GM19372 (cell line): ENCODE data around the gene DMAP1.

Experiments used
- ATAC-seq: cut with Tn5 transposase; IDR thresholded peaks from one replicate; pipeline ENCODE4 v1.9.1; 2021; ENCODE audit warnings: mild to moderate bottlenecking, low read depth, moderate library complexity; ENCODE audit not compliant: unreplicated experiment

The DMAP1 gene

GRCh38 chr1:44251989-44252671 is 38.9 kb downstream of the DMAP1 start:
- no peak for ATAC-seq

- ATAC-seq: no peak
Measured at GRCh38 chr1:44254392-44254910, 41.2 kb downstream of the DMAP1 start.

- ATAC-seq: no peak
Measured at GRCh38 chr1:44256762-44257554, 43.7 kb downstream of the DMAP1 start.

DNA sequence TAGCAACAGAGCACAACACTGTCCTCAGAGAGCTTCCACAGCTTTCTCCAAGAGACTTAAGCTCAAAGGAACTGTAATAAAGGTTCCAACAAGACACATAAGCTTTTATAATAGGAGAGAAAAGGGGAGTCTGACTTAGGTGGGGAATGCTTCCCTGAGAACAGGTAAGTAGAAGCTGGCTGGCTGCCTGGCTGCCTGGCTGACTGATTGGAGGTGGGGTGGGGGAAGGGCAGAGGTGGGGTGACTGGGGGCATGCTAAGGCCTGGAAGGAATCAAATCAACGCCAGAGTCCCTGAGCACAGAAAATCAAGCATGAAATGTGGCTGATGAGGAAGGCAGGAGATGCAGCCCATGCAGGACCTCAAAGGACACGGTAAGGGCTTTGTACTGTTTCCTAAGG is 45.8 kb downstream of the DMAP1 start:
- ATAC-seq: no peak

DNA sequence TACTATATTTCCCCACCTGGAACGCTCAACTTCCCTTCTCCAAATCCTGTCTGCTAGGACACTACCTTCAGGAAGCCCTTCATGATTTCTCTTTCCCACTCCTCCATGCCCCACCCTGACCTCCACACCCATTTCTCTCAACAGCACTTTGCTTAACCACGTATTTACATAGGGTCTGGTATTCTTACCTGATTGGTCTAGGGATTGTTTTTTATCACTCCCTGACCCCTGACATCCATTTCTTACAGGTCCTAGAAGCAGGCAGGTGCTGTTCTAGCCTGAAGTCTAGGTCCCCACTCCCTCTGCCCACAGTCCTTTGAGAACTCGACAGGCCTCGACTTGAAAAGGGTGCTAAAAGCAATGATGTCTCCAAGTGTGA is 47.5 kb downstream of the DMAP1 start:
- ATAC-seq: no peak

GRCh38 chr1:44261171-44261817 is 48.0 kb downstream of the DMAP1 start:
- no peak for ATAC-seq

DNA sequence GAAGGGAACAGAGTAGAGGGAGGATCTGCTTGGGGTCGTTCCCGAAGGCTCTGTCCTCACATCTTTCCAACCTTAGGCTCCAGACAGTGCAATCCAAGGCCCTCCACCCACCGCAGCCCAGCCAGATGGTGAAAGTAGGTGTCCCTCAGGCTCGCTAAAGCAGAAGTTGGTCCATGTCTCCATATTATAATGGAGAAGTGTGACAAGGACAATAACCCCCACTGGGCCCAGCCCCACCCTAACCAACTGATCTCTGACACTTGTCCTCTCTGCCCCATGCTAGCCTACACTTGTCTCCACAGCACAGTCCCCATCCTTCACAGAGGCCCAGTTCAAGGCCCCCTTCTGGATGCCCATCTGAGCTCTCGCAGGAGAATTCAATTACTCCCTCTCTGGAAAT is 48.7 kb downstream of the DMAP1 start:
- no peak for ATAC-seq

GRCh38 chr1:44262414-44262813 is 49.1 kb downstream of the DMAP1 start:
- ATAC-seq: no peak

DNA sequence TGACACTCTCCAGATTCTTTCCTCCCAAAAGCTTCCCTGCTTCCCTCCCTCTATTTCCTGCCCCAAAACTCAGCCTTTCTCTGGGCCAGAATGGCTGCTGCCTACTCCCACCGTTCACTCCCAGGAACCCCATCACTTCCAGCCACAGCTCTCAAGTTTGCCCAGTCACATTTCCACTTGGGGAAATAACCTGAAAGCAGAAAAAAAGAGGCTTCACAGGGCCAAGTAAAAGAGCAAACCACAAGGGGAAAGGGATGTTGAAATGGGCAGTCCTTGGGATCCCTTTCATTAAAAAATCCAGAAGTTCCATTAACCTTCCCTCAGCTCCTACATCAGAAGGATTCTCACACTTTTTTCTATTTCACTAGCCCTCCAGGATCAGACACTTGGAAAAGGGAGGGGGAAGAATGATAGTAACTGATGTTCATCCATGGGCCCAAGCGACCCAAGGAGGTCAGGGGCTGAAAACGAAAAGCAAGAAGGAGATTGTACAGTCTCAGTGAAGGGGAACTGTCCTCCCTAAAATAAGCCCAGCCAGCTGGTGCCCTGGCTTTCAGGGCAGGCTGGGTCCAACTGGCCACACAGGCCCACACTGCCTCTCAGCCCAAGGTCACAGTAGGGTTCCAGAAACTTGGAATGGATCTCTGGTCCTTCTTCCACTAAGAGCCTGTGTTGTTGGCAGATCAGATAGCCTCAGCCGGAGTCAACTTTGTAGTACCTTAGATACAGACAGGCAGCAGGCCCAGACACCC is 49.7 kb downstream of the DMAP1 start:
- ATAC-seq: no peak

- ATAC-seq: no peak
Measured at GRCh38 chr1:44263568-44264450, 50.5 kb downstream of the DMAP1 start.

GRCh38 chr1:44264451-44264771 is 51.1 kb downstream of the DMAP1 start:
- no peak for ATAC-seq

GRCh38 chr1:44265656-44266358 is 52.5 kb downstream of the DMAP1 start:
- ATAC-seq: no peak

DNA sequence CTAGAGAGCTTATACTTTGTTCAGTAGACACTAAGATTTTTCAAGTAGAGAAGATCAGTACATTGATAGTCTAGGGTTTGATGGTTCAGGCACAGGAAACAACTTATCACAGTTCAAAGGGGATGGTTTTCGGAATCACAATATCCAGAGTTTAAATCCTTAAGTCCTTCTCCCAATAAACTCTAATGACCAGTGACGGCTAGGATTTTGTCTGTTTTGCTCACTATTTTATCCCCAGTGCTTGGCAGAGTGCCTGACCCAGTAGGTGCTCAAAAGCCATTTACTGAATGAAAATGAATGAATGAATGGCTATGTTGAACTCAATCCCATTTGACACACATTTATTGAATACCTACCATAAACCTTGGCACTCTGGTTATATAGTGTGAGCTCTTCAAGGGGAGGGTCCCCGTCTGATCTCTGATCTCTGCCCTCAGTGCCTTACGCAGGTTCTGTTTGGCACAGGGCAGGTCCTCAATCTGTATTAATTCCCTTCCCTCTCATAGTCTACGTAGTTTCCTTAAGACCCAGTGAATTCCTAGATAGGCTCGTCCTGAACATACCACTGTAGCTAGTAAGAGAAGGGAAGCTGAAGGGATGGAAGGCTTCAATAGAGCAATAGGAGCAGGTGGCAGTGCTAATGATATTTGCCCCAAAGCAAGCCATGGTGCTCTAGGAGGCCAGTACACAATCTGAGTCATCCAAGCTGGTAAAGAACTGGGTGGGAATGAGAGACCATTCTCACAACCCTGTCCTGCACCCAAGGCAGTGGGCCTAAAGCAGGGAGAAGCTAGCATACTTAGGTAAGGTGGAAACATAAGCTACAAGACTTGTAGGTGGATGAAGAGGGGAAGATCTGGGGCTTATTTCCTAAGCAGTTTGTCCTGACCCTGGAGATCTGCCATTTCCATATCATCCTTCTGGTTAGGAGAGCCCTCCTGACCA is 53.4 kb downstream of the DMAP1 start:
- no peak for ATAC-seq

DNA sequence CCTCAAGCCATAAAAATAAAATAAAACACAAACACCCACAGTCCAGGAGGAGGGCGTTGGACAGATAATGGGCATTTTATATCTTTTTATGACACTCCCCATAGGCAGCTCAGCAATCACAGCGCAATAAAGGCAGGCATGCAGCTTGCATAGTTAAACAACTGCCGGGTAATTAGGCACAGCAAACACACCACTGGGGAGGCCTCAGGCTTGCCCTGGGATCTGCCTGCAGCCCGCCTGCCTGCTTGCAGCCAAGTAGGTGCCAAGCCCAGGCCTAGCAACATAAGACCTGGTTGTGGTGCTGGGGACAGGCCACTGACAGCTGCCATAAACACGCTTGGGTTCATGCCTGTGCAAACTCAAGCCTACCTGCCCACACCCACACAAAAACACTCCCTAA is 54.2 kb downstream of the DMAP1 start:
- no peak for ATAC-seq

GRCh38 chr1:44268054-44268453 is 54.8 kb downstream of the DMAP1 start:
- ATAC-seq: no peak
